Measurements from ENCODE around the gene TMEM167B.

The TMEM167B gene

GRCh38 chr1:109056064-109056463 is 34.5 kb upstream of the TMEM167B start:
- FAIRE-seq (no peak), DNase-seq (ENCODE audit: insufficient read length, low spot score) (no peak)
- TF ChIP-seq POLR2A (IDR thresholded peaks at IDR 0.05; ENCODE audit: low read depth, low read length): no peak
- TF ChIP-seq POU2F2 (IDR thresholded peaks at IDR 0.05; ENCODE audit: low read depth, low read length): no peak
- TF ChIP-seq PAX5 (IDR thresholded peaks at IDR 0.05; ENCODE audit: insufficient read depth, low read length, severe bottlenecking): no peak
- no peak for TF ChIP-seq SPI1 (IDR thresholded peaks at IDR 0.05; ENCODE audit: low read depth, low read length)
- TF ChIP-seq TAF1 (IDR thresholded peaks at IDR 0.05; ENCODE audit: low read depth, low read length): no peak
- no peak for TF ChIP-seq POLR2AphosphoS5 (IDR thresholded peaks at IDR 0.05; ENCODE audit: low read depth, low read length)

GRCh38 chr1:109059026-109059425 is 31.5 kb upstream of the TMEM167B start:
- TF ChIP-seq POLR2A (IDR thresholded peaks at IDR 0.05; ENCODE audit: low read depth, low read length) (no peak), TAF1 (IDR thresholded peaks at IDR 0.05; ENCODE audit: low read depth, low read length) (no peak), PAX5 (IDR thresholded peaks at IDR 0.05; ENCODE audit: insufficient read depth, low read length, severe bottlenecking) (no peak), POU2F2 (IDR thresholded peaks at IDR 0.05; ENCODE audit: low read depth, low read length) (no peak), POLR2AphosphoS5 (IDR thresholded peaks at IDR 0.05; ENCODE audit: low read depth, low read length) (no peak), SPI1 (IDR thresholded peaks at IDR 0.05; ENCODE audit: low read depth, low read length) (no peak)
- FAIRE-seq: no peak
- DNase-seq (ENCODE audit: insufficient read length, low spot score): no peak

GRCh38 chr1:109060707-109061106 is 29.9 kb upstream of the TMEM167B start:
- TF ChIP-seq POLR2A (IDR thresholded peaks at IDR 0.05; ENCODE audit: low read depth, low read length) (no peak), SPI1 (IDR thresholded peaks at IDR 0.05; ENCODE audit: low read depth, low read length) (no peak), POU2F2 (IDR thresholded peaks at IDR 0.05; ENCODE audit: low read depth, low read length) (no peak), TAF1 (IDR thresholded peaks at IDR 0.05; ENCODE audit: low read depth, low read length) (no peak), PAX5 (IDR thresholded peaks at IDR 0.05; ENCODE audit: insufficient read depth, low read length, severe bottlenecking) (no peak), POLR2AphosphoS5 (IDR thresholded peaks at IDR 0.05; ENCODE audit: low read depth, low read length) (no peak)
- no peak for DNase-seq (ENCODE audit: insufficient read length, low spot score)
- FAIRE-seq: no peak

- FAIRE-seq: no peak
- TF ChIP-seq TAF1 (IDR thresholded peaks at IDR 0.05; ENCODE audit: low read depth, low read length) (no peak), SPI1 (IDR thresholded peaks at IDR 0.05; ENCODE audit: low read depth, low read length) (no peak), POLR2AphosphoS5 (IDR thresholded peaks at IDR 0.05; ENCODE audit: low read depth, low read length) (no peak), POU2F2 (IDR thresholded peaks at IDR 0.05; ENCODE audit: low read depth, low read length) (no peak), POLR2A (IDR thresholded peaks at IDR 0.05; ENCODE audit: low read depth, low read length) (no peak), PAX5 (IDR thresholded peaks at IDR 0.05; ENCODE audit: insufficient read depth, low read length, severe bottlenecking) (no peak)
- no peak for DNase-seq (ENCODE audit: insufficient read length, low spot score)
Observed at GRCh38 chr1:109061183-109061582, 29.4 kb upstream of the TMEM167B start.

- FAIRE-seq (no peak), DNase-seq (ENCODE audit: insufficient read length, low spot score) (no peak)
- no peak for TF ChIP-seq TAF1 (IDR thresholded peaks at IDR 0.05; ENCODE audit: low read depth, low read length)
- no peak for TF ChIP-seq POLR2AphosphoS5 (IDR thresholded peaks at IDR 0.05; ENCODE audit: low read depth, low read length)
- TF ChIP-seq POU2F2 (IDR thresholded peaks at IDR 0.05; ENCODE audit: low read depth, low read length): no peak
- TF ChIP-seq POLR2A (IDR thresholded peaks at IDR 0.05; ENCODE audit: low read depth, low read length): no peak
- TF ChIP-seq SPI1 (IDR thresholded peaks at IDR 0.05; ENCODE audit: low read depth, low read length): no peak
- no peak for TF ChIP-seq PAX5 (IDR thresholded peaks at IDR 0.05; ENCODE audit: insufficient read depth, low read length, severe bottlenecking)
Observed at GRCh38 chr1:109065137-109065536, 25.4 kb upstream of the TMEM167B start.

- TF ChIP-seq TAF1 (IDR thresholded peaks at IDR 0.05; ENCODE audit: low read depth, low read length): no peak
- no peak for TF ChIP-seq SPI1 (IDR thresholded peaks at IDR 0.05; ENCODE audit: low read depth, low read length)
- TF ChIP-seq POLR2A (IDR thresholded peaks at IDR 0.05; ENCODE audit: low read depth, low read length): no peak
- no peak for TF ChIP-seq POU2F2 (IDR thresholded peaks at IDR 0.05; ENCODE audit: low read depth, low read length)
- no peak for TF ChIP-seq PAX5 (IDR thresholded peaks at IDR 0.05; ENCODE audit: insufficient read depth, low read length, severe bottlenecking)
- no peak for TF ChIP-seq POLR2AphosphoS5 (IDR thresholded peaks at IDR 0.05; ENCODE audit: low read depth, low read length)
- no peak for FAIRE-seq
- DNase-seq (ENCODE audit: insufficient read length, low spot score): no peak
Observed at GRCh38 chr1:109067883-109068282, 22.7 kb upstream of the TMEM167B start.

GRCh38 chr1:109069294-109069693 is 21.3 kb upstream of the TMEM167B start:
- FAIRE-seq (no peak), DNase-seq (ENCODE audit: insufficient read length, low spot score) (no peak)
- TF ChIP-seq POLR2AphosphoS5 (IDR thresholded peaks at IDR 0.05; ENCODE audit: low read depth, low read length) (no peak), POLR2A (IDR thresholded peaks at IDR 0.05; ENCODE audit: low read depth, low read length) (no peak), SPI1 (IDR thresholded peaks at IDR 0.05; ENCODE audit: low read depth, low read length) (no peak), PAX5 (IDR thresholded peaks at IDR 0.05; ENCODE audit: insufficient read depth, low read length, severe bottlenecking) (no peak), TAF1 (IDR thresholded peaks at IDR 0.05; ENCODE audit: low read depth, low read length) (no peak), POU2F2 (IDR thresholded peaks at IDR 0.05; ENCODE audit: low read depth, low read length) (no peak)

GRCh38 chr1:109075531-109076490 is 14.8 kb upstream of the TMEM167B start, which contains the start of gene TAF13:
Gene TAF13 (minus strand): TSS chr1:109076003. CDS start chr1:109075947, 56 bp downstream.
- FAIRE-seq (peak; percentile 99), DNase-seq (ENCODE audit: insufficient read length, low spot score) (peak; percentile 93)
- TF ChIP-seq PAX5 (IDR thresholded peaks at IDR 0.05; ENCODE audit: insufficient read depth, low read length, severe bottlenecking) (no peak), TAF1 (IDR thresholded peaks at IDR 0.05; ENCODE audit: low read depth, low read length) (peak; percentile 87), SPI1 (IDR thresholded peaks at IDR 0.05; ENCODE audit: low read depth, low read length) (peak; percentile 44), POLR2A (IDR thresholded peaks at IDR 0.05; ENCODE audit: low read depth, low read length) (peak; percentile 98), POU2F2 (IDR thresholded peaks at IDR 0.05; ENCODE audit: low read depth, low read length) (peak; percentile 84; the same call in 1 of the 2 replicates), POLR2AphosphoS5 (IDR thresholded peaks at IDR 0.05; ENCODE audit: low read depth, low read length) (peak; percentile 96)

- TF ChIP-seq TAF1 (IDR thresholded peaks at IDR 0.05; ENCODE audit: low read depth, low read length) (no peak), PAX5 (IDR thresholded peaks at IDR 0.05; ENCODE audit: insufficient read depth, low read length, severe bottlenecking) (no peak), SPI1 (IDR thresholded peaks at IDR 0.05; ENCODE audit: low read depth, low read length) (peak; percentile 95)
- FAIRE-seq (no peak), DNase-seq (ENCODE audit: insufficient read length, low spot score) (no peak)
Observed at GRCh38 chr1:109078317-109078716, 12.2 kb upstream of the TMEM167B start.
